WTC11 (cell line): ENCODE data around the gene KRT5. TPM values are rescaled to one million over a fixed set of nuclear protein-coding genes. Genes with fewer than 3 reads are reported as not detected.

Experiments used
- ATAC-seq: fragments of 200-7000 bp; cut with Tn5 transposase; 2 replicates; pipeline ENCODE4 v1.10.0; 2021; ENCODE audit warnings: mild to moderate bottlenecking, moderate library complexity
- CTCF ChIA-PET: fragments of 300-600 bp; sonication (Branson Sonifier 250); formaldehyde crosslinking; loops from one replicate; lab custom pipeline; 2021; ENCODE audit warnings: antibody characterized with exemption; lab: Charles Lee
- POLR2A ChIA-PET: fragments of 350-600 bp; sonication (Branson Sonifier 250); formaldehyde crosslinking; loops from one replicate; lab custom pipeline; 2021; ENCODE audit warnings: antibody characterized with exemption; lab: Charles Lee
- DNase-seq: peaks from one replicate; pipeline ENCODE4 v3.0.0; 2021; ENCODE audit warnings: low spot score
- H3K27ac Mint-ChIP-seq: 2 replicates; pipeline ENCODE4 v1.8.0; 2021; ENCODE audit warnings: mixed read lengths
- H3K27me3 Mint-ChIP-seq: 2 replicates; pipeline ENCODE4 v1.8.0; 2021; ENCODE audit warnings: low read depth, mild to moderate bottlenecking, moderate library complexity, mixed read lengths
- H3K36me3 Mint-ChIP-seq: 2 replicates; pipeline ENCODE4 v1.8.0; 2021; ENCODE audit warnings: mixed read lengths
- H3K4me1 Mint-ChIP-seq: 2 replicates; pipeline ENCODE4 v1.8.0; 2022; ENCODE audit warnings: mixed read lengths
- H3K4me3 Mint-ChIP-seq: 2 replicates; pipeline ENCODE4 v1.8.0; 2021; ENCODE audit warnings: mild to moderate bottlenecking, moderate library complexity, mixed read lengths
- H3K9me3 Mint-ChIP-seq: 2 replicates; pipeline ENCODE4 v1.8.0; 2021; ENCODE audit warnings: mixed read lengths
- SMAD3 ChIP-seq: sonication (generic); formaldehyde crosslinking; IDR thresholded peaks from 2 replicates; pipeline ENCODE4 v1.8.0; 2022; ENCODE audit warnings: missing genetic modification reagents, mild to moderate bottlenecking, borderline replicate concordance
- SMAD4 ChIP-seq: sonication (generic); formaldehyde crosslinking; IDR thresholded peaks from 2 replicates; pipeline ENCODE4 v1.8.0; 2022; ENCODE audit warnings: mild to moderate bottlenecking, missing genetic modification reagents
- SOX15 ChIP-seq: fragments of 250-450 bp; sonication (Bioruptor Pico); IDR thresholded peaks from 2 replicates; pipeline ENCODE4 v1.9.0; 2021; ENCODE audit warnings: mild to moderate bottlenecking
- ZNF317 ChIP-seq: sonication (generic); formaldehyde crosslinking; IDR thresholded peaks from 2 replicates; pipeline ENCODE4 v1.8.1; 2023; ENCODE audit warnings: low read depth, mild to moderate bottlenecking, moderate library complexity, missing genetic modification reagents, borderline replicate concordance
- ZNF671 ChIP-seq: fragments of 250-450 bp; sonication (Bioruptor Pico); IDR thresholded peaks from 2 replicates; pipeline ENCODE4 v1.8.0; 2021; ENCODE audit warnings: mild to moderate bottlenecking
- total RNA-seq: library from RNA; stranded (reverse); gene quantifications from 3 replicates; pipeline ENCODE4 v1.2.3, GENCODE V29; 2021
- TF ChIP-seq, protein P1 (sequence below): sonication (generic); formaldehyde crosslinking; IDR thresholded peaks from 2 replicates; pipeline ENCODE4 v1.8.1; 2023; ENCODE audit warnings: mild to moderate bottlenecking, moderate library complexity, missing genetic modification reagents
- TF ChIP-seq, protein P2 (sequence below): sonication (generic); formaldehyde crosslinking; IDR thresholded peaks from 2 replicates; pipeline ENCODE4 v1.8.1; 2022; ENCODE audit warnings: mild to moderate bottlenecking, missing genetic modification reagents, moderate library complexity, borderline replicate concordance
- TF ChIP-seq, protein P3 (sequence below): sonication (generic); formaldehyde crosslinking; IDR thresholded peaks from 2 replicates; pipeline ENCODE4 v1.8.0; 2022; ENCODE audit warnings: missing genetic modification reagents
- TF ChIP-seq, protein P4 (sequence below): fragments of 250-450 bp; sonication (Bioruptor Pico); IDR thresholded peaks from 2 replicates; pipeline ENCODE4 v1.9.0; 2021; ENCODE audit warnings: mild to moderate bottlenecking, borderline replicate concordance
- TF ChIP-seq, protein P5 (sequence below): sonication (generic); formaldehyde crosslinking; conservative IDR thresholded peaks from 2 replicates; pipeline ENCODE4 v1.8.1; 2023; ENCODE audit warnings: mild to moderate bottlenecking, low read depth, missing genetic modification reagents, moderate library complexity
- TF ChIP-seq, protein P6 (sequence below): sonication (generic); formaldehyde crosslinking; IDR thresholded peaks from 2 replicates; pipeline ENCODE4 v1.8.1; 2023; ENCODE audit warnings: mild to moderate bottlenecking, missing genetic modification reagents

The KRT5 gene
- total RNA-seq, 1 experiment from 2014 or later: not detected

DNA sequence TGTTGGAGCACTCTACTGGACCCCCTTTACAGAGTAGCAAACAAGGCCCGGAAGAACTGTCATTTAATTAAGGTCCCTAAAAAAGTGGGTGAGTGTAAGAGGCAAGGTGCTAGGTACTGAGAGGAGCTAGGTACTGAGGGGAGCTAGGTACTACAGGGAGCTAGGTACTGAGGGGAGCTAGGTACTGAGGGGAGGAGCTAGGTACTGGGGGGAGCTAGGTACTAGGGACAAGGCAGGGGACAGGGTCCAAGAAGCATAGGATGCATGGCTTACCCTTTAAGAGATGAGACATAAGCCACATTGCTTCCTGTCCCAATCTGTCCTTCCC, 4.9 kb downstream of the KRT5 start:
- no peaks in the 10 kb centered on the region for H3K4me1 Mint-ChIP-seq
- no peak overlapping the region for H3K4me3 Mint-ChIP-seq
- no peak for DNase-seq
- H3K27ac Mint-ChIP-seq: no peak overlapping the region
- ATAC-seq: no peak
- CTCF ChIA-PET: interaction anchor here (0.6 to 3.6 kb wide), 3 partner anchors 119 to 355 kb away, joined by 3 to 13 read pairs (median 4); no protein-coding TSS in a partner anchor
- TF ChIP-seq, protein P1, sequence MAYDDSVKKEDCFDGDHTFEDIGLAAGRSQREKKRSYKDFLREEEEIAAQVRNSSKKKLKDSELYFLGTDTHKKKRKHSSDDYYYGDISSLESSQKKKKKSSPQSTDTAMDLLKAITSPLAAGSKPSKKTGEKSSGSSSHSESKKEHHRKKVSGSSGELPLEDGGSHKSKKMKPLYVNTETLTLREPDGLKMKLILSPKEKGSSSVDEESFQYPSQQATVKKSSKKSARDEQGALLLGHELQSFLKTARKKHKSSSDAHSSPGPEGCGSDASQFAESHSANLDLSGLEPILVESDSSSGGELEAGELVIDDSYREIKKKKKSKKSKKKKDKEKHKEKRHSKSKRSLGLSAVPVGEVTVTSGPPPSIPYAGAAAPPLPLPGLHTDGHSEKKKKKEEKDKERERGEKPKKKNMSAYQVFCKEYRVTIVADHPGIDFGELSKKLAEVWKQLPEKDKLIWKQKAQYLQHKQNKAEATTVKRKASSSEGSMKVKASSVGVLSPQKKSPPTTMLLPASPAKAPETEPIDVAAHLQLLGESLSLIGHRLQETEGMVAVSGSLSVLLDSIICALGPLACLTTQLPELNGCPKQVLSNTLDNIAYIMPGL (CRISPR knock-in tag): no peak
- TF ChIP-seq, protein P2, sequence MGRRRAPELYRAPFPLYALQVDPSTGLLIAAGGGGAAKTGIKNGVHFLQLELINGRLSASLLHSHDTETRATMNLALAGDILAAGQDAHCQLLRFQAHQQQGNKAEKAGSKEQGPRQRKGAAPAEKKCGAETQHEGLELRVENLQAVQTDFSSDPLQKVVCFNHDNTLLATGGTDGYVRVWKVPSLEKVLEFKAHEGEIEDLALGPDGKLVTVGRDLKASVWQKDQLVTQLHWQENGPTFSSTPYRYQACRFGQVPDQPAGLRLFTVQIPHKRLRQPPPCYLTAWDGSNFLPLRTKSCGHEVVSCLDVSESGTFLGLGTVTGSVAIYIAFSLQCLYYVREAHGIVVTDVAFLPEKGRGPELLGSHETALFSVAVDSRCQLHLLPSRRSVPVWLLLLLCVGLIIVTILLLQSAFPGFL (CRISPR knock-in tag): no peak
- TF ChIP-seq, protein P3, sequence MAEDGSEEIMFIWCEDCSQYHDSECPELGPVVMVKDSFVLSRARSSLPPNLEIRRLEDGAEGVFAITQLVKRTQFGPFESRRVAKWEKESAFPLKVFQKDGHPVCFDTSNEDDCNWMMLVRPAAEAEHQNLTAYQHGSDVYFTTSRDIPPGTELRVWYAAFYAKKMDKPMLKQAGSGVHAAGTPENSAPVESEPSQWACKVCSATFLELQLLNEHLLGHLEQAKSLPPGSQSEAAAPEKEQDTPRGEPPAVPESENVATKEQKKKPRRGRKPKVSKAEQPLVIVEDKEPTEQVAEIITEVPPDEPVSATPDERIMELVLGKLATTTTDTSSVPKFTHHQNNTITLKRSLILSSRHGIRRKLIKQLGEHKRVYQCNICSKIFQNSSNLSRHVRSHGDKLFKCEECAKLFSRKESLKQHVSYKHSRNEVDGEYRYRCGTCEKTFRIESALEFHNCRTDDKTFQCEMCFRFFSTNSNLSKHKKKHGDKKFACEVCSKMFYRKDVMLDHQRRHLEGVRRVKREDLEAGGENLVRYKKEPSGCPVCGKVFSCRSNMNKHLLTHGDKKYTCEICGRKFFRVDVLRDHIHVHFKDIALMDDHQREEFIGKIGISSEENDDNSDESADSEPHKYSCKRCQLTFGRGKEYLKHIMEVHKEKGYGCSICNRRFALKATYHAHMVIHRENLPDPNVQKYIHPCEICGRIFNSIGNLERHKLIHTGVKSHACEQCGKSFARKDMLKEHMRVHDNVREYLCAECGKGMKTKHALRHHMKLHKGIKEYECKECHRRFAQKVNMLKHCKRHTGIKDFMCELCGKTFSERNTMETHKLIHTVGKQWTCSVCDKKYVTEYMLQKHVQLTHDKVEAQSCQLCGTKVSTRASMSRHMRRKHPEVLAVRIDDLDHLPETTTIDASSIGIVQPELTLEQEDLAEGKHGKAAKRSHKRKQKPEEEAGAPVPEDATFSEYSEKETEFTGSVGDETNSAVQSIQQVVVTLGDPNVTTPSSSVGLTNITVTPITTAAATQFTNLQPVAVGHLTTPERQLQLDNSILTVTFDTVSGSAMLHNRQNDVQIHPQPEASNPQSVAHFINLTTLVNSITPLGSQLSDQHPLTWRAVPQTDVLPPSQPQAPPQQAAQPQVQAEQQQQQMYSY: no peak
- no peak for TF ChIP-seq SOX15 (CRISPR knock-in tag)
- TF ChIP-seq SMAD4 (CRISPR knock-in tag): no peak
- TF ChIP-seq, protein P4, sequence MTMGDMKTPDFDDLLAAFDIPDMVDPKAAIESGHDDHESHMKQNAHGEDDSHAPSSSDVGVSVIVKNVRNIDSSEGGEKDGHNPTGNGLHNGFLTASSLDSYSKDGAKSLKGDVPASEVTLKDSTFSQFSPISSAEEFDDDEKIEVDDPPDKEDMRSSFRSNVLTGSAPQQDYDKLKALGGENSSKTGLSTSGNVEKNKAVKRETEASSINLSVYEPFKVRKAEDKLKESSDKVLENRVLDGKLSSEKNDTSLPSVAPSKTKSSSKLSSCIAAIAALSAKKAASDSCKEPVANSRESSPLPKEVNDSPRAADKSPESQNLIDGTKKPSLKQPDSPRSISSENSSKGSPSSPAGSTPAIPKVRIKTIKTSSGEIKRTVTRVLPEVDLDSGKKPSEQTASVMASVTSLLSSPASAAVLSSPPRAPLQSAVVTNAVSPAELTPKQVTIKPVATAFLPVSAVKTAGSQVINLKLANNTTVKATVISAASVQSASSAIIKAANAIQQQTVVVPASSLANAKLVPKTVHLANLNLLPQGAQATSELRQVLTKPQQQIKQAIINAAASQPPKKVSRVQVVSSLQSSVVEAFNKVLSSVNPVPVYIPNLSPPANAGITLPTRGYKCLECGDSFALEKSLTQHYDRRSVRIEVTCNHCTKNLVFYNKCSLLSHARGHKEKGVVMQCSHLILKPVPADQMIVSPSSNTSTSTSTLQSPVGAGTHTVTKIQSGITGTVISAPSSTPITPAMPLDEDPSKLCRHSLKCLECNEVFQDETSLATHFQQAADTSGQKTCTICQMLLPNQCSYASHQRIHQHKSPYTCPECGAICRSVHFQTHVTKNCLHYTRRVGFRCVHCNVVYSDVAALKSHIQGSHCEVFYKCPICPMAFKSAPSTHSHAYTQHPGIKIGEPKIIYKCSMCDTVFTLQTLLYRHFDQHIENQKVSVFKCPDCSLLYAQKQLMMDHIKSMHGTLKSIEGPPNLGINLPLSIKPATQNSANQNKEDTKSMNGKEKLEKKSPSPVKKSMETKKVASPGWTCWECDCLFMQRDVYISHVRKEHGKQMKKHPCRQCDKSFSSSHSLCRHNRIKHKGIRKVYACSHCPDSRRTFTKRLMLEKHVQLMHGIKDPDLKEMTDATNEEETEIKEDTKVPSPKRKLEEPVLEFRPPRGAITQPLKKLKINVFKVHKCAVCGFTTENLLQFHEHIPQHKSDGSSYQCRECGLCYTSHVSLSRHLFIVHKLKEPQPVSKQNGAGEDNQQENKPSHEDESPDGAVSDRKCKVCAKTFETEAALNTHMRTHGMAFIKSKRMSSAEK (CRISPR knock-in tag): no peak
- TF ChIP-seq ZNF671 (CRISPR knock-in tag): no peak
- peaks cover 14% of the 10 kb centered on the region for H3K9me3 Mint-ChIP-seq
- POLR2A ChIA-PET: no interaction called here
- H3K27me3 Mint-ChIP-seq: no peaks in the 10 kb centered on the region; the same call in 1 of the 2 replicates
- H3K36me3 Mint-ChIP-seq: peaks cover 4% of the 10 kb centered on the region; the same call in 1 of the 2 replicates

DNA sequence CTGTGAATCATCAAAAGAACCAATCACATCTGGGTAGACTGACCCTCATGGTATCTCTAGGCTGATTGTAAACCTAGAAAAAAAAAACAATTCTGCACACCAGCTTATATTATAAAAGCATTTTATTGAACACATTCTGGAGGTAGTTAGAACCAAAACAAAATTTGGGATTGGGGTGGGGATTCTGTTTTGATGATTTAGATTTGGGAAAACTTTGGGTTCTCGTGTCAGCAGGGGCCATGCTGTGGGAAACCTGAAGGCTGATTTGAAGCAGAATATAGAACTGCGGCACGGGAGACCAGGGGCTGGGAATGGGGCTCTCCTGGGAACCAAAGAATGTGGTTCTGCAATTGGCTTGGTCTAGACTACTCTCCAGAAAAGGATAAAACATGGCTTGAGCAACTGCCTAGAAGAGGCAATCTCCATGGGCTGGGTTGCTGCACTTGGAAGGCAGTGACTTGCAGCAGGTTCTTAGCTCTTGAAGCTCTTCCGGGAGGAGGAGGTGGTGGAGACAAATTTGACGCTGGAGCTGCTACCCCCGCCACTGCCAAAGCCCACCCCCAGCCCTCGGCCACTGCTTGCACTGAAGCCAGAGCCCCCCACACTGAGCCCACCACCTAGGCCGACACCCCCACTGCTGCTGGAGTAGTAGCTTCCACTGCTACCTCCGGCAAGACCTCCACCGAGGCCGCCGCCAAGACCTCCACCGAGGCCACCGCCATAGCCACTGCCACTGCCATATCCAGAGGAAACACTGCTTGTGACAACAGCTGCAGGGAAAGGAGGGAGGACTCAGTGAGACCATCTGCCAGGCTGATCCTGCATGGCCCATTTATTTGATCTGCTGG, 5.5 kb downstream of the KRT5 start:
- Mint-ChIP-seq H3K36me3 (peaks cover 5% of the 10 kb centered on the region; the same call in 1 of the 2 replicates), H3K27ac (no peak overlapping the region), H3K27me3 (peaks cover 2% of the 10 kb centered on the region), H3K9me3 (peaks cover 19% of the 10 kb centered on the region), H3K4me1 (no peaks in the 10 kb centered on the region), H3K4me3 (no peak overlapping the region)
- ATAC-seq: no peak
- POLR2A ChIA-PET: no interaction called here
- CTCF ChIA-PET: interaction anchor here (0.6 to 3.6 kb wide), 5 partner anchors 119 to 389 kb away, joined by 3 to 13 read pairs (median 4); no protein-coding TSS in a partner anchor
- DNase-seq: no peak
- TF ChIP-seq SMAD3 (CRISPR knock-in tag) (no peak), ZNF317 (CRISPR knock-in tag) (no peak)
- TF ChIP-seq, protein P4 (CRISPR knock-in tag): no peak
- TF ChIP-seq, protein P5, sequence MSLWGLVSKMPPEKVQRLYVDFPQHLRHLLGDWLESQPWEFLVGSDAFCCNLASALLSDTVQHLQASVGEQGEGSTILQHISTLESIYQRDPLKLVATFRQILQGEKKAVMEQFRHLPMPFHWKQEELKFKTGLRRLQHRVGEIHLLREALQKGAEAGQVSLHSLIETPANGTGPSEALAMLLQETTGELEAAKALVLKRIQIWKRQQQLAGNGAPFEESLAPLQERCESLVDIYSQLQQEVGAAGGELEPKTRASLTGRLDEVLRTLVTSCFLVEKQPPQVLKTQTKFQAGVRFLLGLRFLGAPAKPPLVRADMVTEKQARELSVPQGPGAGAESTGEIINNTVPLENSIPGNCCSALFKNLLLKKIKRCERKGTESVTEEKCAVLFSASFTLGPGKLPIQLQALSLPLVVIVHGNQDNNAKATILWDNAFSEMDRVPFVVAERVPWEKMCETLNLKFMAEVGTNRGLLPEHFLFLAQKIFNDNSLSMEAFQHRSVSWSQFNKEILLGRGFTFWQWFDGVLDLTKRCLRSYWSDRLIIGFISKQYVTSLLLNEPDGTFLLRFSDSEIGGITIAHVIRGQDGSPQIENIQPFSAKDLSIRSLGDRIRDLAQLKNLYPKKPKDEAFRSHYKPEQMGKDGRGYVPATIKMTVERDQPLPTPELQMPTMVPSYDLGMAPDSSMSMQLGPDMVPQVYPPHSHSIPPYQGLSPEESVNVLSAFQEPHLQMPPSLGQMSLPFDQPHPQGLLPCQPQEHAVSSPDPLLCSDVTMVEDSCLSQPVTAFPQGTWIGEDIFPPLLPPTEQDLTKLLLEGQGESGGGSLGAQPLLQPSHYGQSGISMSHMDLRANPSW (CRISPR knock-in tag): no peak
- TF ChIP-seq, protein P6, sequence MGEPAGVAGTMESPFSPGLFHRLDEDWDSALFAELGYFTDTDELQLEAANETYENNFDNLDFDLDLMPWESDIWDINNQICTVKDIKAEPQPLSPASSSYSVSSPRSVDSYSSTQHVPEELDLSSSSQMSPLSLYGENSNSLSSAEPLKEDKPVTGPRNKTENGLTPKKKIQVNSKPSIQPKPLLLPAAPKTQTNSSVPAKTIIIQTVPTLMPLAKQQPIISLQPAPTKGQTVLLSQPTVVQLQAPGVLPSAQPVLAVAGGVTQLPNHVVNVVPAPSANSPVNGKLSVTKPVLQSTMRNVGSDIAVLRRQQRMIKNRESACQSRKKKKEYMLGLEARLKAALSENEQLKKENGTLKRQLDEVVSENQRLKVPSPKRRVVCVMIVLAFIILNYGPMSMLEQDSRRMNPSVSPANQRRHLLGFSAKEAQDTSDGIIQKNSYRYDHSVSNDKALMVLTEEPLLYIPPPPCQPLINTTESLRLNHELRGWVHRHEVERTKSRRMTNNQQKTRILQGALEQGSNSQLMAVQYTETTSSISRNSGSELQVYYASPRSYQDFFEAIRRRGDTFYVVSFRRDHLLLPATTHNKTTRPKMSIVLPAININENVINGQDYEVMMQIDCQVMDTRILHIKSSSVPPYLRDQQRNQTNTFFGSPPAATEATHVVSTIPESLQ (CRISPR knock-in tag): no peak
